HUDEP-2 (cell line): Measurements from ENCODE around the gene ACBD5.
A peak's percentile ranks its signal among the peaks of the same experiment; 100 is the strongest.
"Not testable (repeated sequence)": the region's sequence is repeated elsewhere in the genome, so short reads cannot be mapped to it uniquely, and the experiment has no call there.

Source experiments
- DNase-seq, 76 experiments: peaks; one replicate each; lab custom pipeline; 2025; ENCODE audit not compliant: unreplicated experiment in 76 of 76; lab: John Stamatoyannopoulos, UW

The ACBD5 gene

GRCh38 chr10:27241652-27242472 lies 1.3 kb upstream of the ACBD5 start:
- peak in 75 of 76 experiments; percentile 23 to 90 (median 79) for DNase-seq

- peak in 25 of 76 experiments; percentile 12 to 82 (median 41) for DNase-seq
These were observed 534 bp upstream of the ACBD5 start for GRCh38 chr10:27241010-27241651.

- DNase-seq = not testable (repeated sequence)
These were observed 3.1 kb downstream of the ACBD5 start for GRCh38 chr10:27237531-27237930.

- DNase-seq = not testable (repeated sequence)
These were observed 3.9 kb downstream of the ACBD5 start for GRCh38 chr10:27236589-27237128.

GRCh38 chr10:27235706-27236105 lies 4.9 kb downstream of the ACBD5 start:
- no peak for DNase-seq

- no peak for DNase-seq
These were observed 10.6 kb downstream of the ACBD5 start for GRCh38 chr10:27230022-27230421.

- DNase-seq = no peak
These were observed 14.8 kb downstream of the ACBD5 start for GRCh38 chr10:27225642-27226257.

GRCh38 chr10:27225011-27225590 lies 15.5 kb downstream of the ACBD5 start:
- DNase-seq = no peak

- peak in 31 of 76 experiments; percentile 0 to 39 (median 7) for DNase-seq
These were observed 16.6 kb downstream of the ACBD5 start for GRCh38 chr10:27223964-27224363.

- no peak for DNase-seq
These were observed 33.2 kb downstream of the ACBD5 start for GRCh38 chr10:27207350-27207749.

- DNase-seq = no peak
These were observed 36.8 kb downstream of the ACBD5 start for GRCh38 chr10:27203806-27204205.

- DNase-seq = peak in 25 of 76 experiments; percentile 0 to 39 (median 9)
These were observed 42.5 kb downstream of the ACBD5 start for GRCh38 chr10:27197980-27198620.

- DNase-seq = no peak
These were observed 48.3 kb downstream of the ACBD5 start for GRCh38 chr10:27192284-27192683.

GRCh38 chr10:27190508-27190907 lies 50.1 kb downstream of the ACBD5 start:
- DNase-seq = no peak

GRCh38 chr10:27188897-27189296 lies 51.7 kb downstream of the ACBD5 start:
- DNase-seq = peak in 1 of 76 experiments; percentile 1

GRCh38 chr10:27188259-27188658 lies 52.3 kb downstream of the ACBD5 start:
- DNase-seq = no peak

GRCh38 chr10:27169849-27170248 lies 70.7 kb downstream of the ACBD5 start:
- DNase-seq = no peak

GRCh38 chr10:27158421-27158820 lies 82.2 kb downstream of the ACBD5 start:
- DNase-seq = no peak

GRCh38 chr10:27157150-27157549 lies 83.4 kb downstream of the ACBD5 start:
- DNase-seq = no peak

- not testable (repeated sequence) for DNase-seq
These were observed 84.0 kb downstream of the ACBD5 start for GRCh38 chr10:27156566-27156965.
